Measurements from ENCODE around the gene GPRC5A. TPM values are rescaled to one million over a fixed set of nuclear protein-coding genes. Genes with fewer than 3 reads are reported as not detected.

Gene GPRC5A
- total and polyA plus RNA-seq, 2 of the 13 experiments (the other 11 are each of a cell fraction or from before 2014, with no cell fraction given) = 0.27 to 3.0 TPM

GRCh38 chr12:12946686-12947355 lies 55.5 kb downstream of the GPRC5A start (continued):
- TF ChIP-seq IRF1 (CRISPR knock-in tag; IDR thresholded peaks at IDR 0.05; ENCODE audit: low read depth) = no peak
- TF ChIP-seq CENPBD1 (CRISPR knock-in tag; IDR thresholded peaks at IDR 0.05; ENCODE audit: borderline replicate concordance, low read depth) = no peak
- TF ChIP-seq FOXA1 (IDR thresholded peaks at IDR 0.05) = no peak
- peak; percentile 69 for TF ChIP-seq FOXA1 (CRISPR knock-in tag; IDR thresholded peaks at IDR 0.05)
- TF ChIP-seq ZNF597 (CRISPR knock-in tag; IDR thresholded peaks at IDR 0.05) = no peak
- no peak for TF ChIP-seq KDM3A (CRISPR knock-in tag; IDR thresholded peaks at IDR 0.05; ENCODE audit: low read depth)
- TF ChIP-seq ZNF546 (CRISPR knock-in tag; conservative IDR thresholded peaks at IDR 0.05) = no peak

GRCh38 chr12:12947902-12948301 lies 56.5 kb downstream of the GPRC5A start:
- intact Hi-C loops (cut with micrococcal nuclease; ENCODE audit: unreplicated experiment) = no loop called here
- ATAC-seq = peak; percentile 33; the same call in 2 of the 3 replicates

More at GRCh38 chr12:12947902-12948301, 56.5 kb downstream of the GPRC5A start:
- TF ChIP-seq ZNF644 (CRISPR knock-in tag; IDR thresholded peaks at IDR 0.05; ENCODE audit: low read depth) (no peak), ONECUT2 (CRISPR knock-in tag; IDR thresholded peaks at IDR 0.05) (0 out of 2 replicates have a peak, but pooled peaks have one; percentile 25), ZNF547 (CRISPR knock-in tag; IDR thresholded peaks at IDR 0.05) (no peak), BCL6 (CRISPR knock-in tag; IDR thresholded peaks at IDR 0.05) (peak; percentile 87), CREM (IDR thresholded peaks at IDR 0.05) (peak; percentile 20; the same call in 1 of the 2 replicates), CREM (CRISPR knock-in tag; IDR thresholded peaks at IDR 0.05) (no peak)
- H2AFZ ChIP-seq (ENCODE audit: low read length) = no peak overlapping the region
- H3K27ac ChIP-seq (ENCODE audit: extremely low read length, insufficient read depth, low read length) = peak overlapping the region; percentile 29
- no peak for DNase-seq (ENCODE audit: low spot score)
- no peaks in the 10 kb centered on the region for H3K79me2 ChIP-seq (ENCODE audit: insufficient read depth, low read length)
- no peak for FAIRE-seq
- ChIA-PET POLR2A (no interaction called here), CTCF (ENCODE audit: low intra/inter-chr PET ratio, low total read pairs) (no interaction called here)
- no TSS peak for BruUV-seq (replicated peaks)
- peaks cover 46% of the 10 kb centered on the region for H3K4me1 ChIP-seq (ENCODE audit: insufficient read depth, low read length)
- H3K9ac ChIP-seq (ENCODE audit: insufficient read depth, low read depth, low read length) = no peak overlapping the region
- no peaks in the 10 kb centered on the region for H3K27me3 ChIP-seq (ENCODE audit: control insufficient read depth in 1 of 2, insufficient read depth in 2 of 2, low read length in 2 of 2)
- WGBS (ENCODE audit: low lambda C conversion rate) = 31% methylated on average over 4 of the region's 4 CpGs
- no peaks in the 10 kb centered on the region for H3K9me3 ChIP-seq (ENCODE audit: low read length)
- in situ Hi-C loops (cut with HindIII; ENCODE audit: extremely low pct_ligation_motif_present, low pct_unique_long_range_greater_than_20kb) = no loop called here
- H3K4me3 ChIP-seq (replicated peaks in 1 of 3; ENCODE audit: insufficient read depth in 1 of 3, low read depth in 2 of 3, low read length in 3 of 3) = no peak overlapping the region
- H3K36me3 ChIP-seq (replicated peaks in 1 of 2; ENCODE audit: control insufficient read depth in 1 of 2, insufficient read depth in 2 of 2, low read length in 2 of 2) = peaks cover 0 to 4% of the 10 kb centered on the region in 2 experiments; a peak in 2 of 5 replicates
- H3K4me2 ChIP-seq (ENCODE audit: low read depth, low read length) = peak overlapping the region; percentile 29; the same call in 1 of the 2 replicates
- H4K20me1 ChIP-seq (ENCODE audit: insufficient read depth, low read length) = no peaks in the 10 kb centered on the region
